GM13977 (cell line): ENCODE results near the gene IFNAR2.

ENCODE experiments used
- DNase-seq: peaks from one replicate; pipeline ENCODE4 v3.0.0; 2012; ENCODE audit warnings: low spot score
- CTCF ChIP-seq: IDR thresholded peaks from 2 replicates; pipeline ENCODE4 v1.5.1; 2012; ENCODE audit warnings: mild to moderate bottlenecking, control low read depth; ENCODE audit not compliant: insufficient read depth; ENCODE audit errors: extremely low read depth, missing control alignments
- in situ Hi-C: fragments of 300-500 bp; cut with MboI; formaldehyde crosslinking; loops from one replicate; pipeline ENCODE4 v1.12.0; 2022; ENCODE audit warnings: low sequenced_read_pairs, low pct_unique_long_range_greater_than_20kb, mixed read lengths, inconsistent platforms; ENCODE audit not compliant: unreplicated experiment

The IFNAR2 gene

GRCh38 chr21:33229784-33230544 lies at the start of gene IFNAR2:
IFNAR2 (plus strand) TSS chr21:33229938; CDS start chr21:33241923, 11,985 bp downstream.
- TF ChIP-seq CTCF: no peak

GRCh38 chr21:33185852-33186251 lies 43.9 kb upstream of the IFNAR2 start:
- no peak for TF ChIP-seq CTCF
- in situ Hi-C loops: no loop called here
- no peak for DNase-seq

More at GRCh38 chr21:33229784-33230544, at the start of gene IFNAR2:
- in situ Hi-C loops: no loop called here
- DNase-seq: peak; percentile 96

- no peak for TF ChIP-seq CTCF
- in situ Hi-C loops: no loop called here
Observed at GRCh38 chr21:33187276-33187675, 42.5 kb upstream of the IFNAR2 start.

GRCh38 chr21:33189237-33189636 lies 40.5 kb upstream of the IFNAR2 start:
- TF ChIP-seq CTCF: no peak
- DNase-seq: no peak
- in situ Hi-C loops: no loop called here

More at GRCh38 chr21:33187276-33187675, 42.5 kb upstream of the IFNAR2 start:
- DNase-seq: no peak

- in situ Hi-C loops: no loop called here
- no peak for DNase-seq
- TF ChIP-seq CTCF: no peak
Observed at GRCh38 chr21:33189824-33190223, 39.9 kb upstream of the IFNAR2 start.

GRCh38 chr21:33196941-33197374 lies 32.8 kb upstream of the IFNAR2 start:
- DNase-seq: peak; percentile 32
- TF ChIP-seq CTCF: peak; percentile 61
- in situ Hi-C loops: loop anchor here (5.0 kb wide), 1 partner anchor 360 kb away; no protein-coding TSS in a partner anchor
